Neural cell (in vitro differentiated cells): Measurements from ENCODE around the gene NOTUM.

Experiments
- CTCF ChIP-seq: fragments of 450-650 bp; IDR thresholded peaks from 2 replicates; pipeline ENCODE4 v1.5.1; 2014; ENCODE audit warnings: antibody characterized with exemption, mild to moderate bottlenecking, moderate library complexity; ENCODE audit not compliant: poor library complexity, severe bottlenecking
- MXI1 ChIP-seq: fragments of 450-650 bp; conservative IDR thresholded peaks from 2 replicates; pipeline ENCODE4 v1.6.1; 2014; ENCODE audit warnings: antibody characterized with exemption, mild to moderate bottlenecking; ENCODE audit not compliant: poor library complexity, severe bottlenecking
- POLR2AphosphoS5 ChIP-seq: IDR thresholded peaks from 2 replicates; pipeline ENCODE4 v1.6.1; 2012

- TF ChIP-seq CTCF (peak; percentile 90), MXI1 (peak; percentile 35), POLR2AphosphoS5 (no peak)
Measured at GRCh38 chr17:81959362-81960129, 1.4 kb downstream of the NOTUM start.
